ENCODE data around the gene FHOD3. TPM values are rescaled to one million over a fixed set of nuclear protein-coding genes. Genes with fewer than 3 reads are reported as not detected.

FHOD3 gene
- total and polyA plus RNA-seq, 7 donors: 5.4 to 98.2 (median 20.2) TPM

- intact Hi-C loops (cut with DNase I): loop anchor here in 1 of 2 donors (5.0 kb wide), 1 partner anchor 71 kb away; no protein-coding TSS in a partner anchor
- H3K9me3 ChIP-seq: no peaks in the 10 kb centered on the region
- no peak overlapping the region for H3K27ac ChIP-seq
- H3K4me1 ChIP-seq: no peaks in the 10 kb centered on the region
- no peak for TF ChIP-seq CTCF (IDR thresholded peaks at IDR 0.05)
- ATAC-seq (peak in 1 of 4 donors; percentile 18), DNase-seq (no peak)
- H3K27me3 ChIP-seq (ENCODE audit: insufficient read depth in 3 of 3, low read length in 2 of 3): no peaks in the 10 kb centered on the region
- WGBS, 3 donors: 60 to 67% (median 65%) methylated on average over 10 of the region's 10 CpGs
- no peak overlapping the region for H3K4me3 ChIP-seq
- H3K36me3 ChIP-seq (ENCODE audit: insufficient read depth in 1 of 2, low read depth in 1 of 2): no peaks in the 10 kb centered on the region
Measured at GRCh38 chr18:36758623-36759022, 461.1 kb downstream of the FHOD3 start.

GRCh38 chr18:36759167-36759776, 461.8 kb downstream of the FHOD3 start:
- H3K4me1 ChIP-seq: no peaks in the 10 kb centered on the region
- DNase-seq: no peak
- ATAC-seq: no peak
- TF ChIP-seq CTCF (IDR thresholded peaks at IDR 0.05): no peak
- intact Hi-C loops (cut with DNase I): loop anchor here in 1 of 2 donors (5.0 kb wide), 1 partner anchor 72 kb away; no protein-coding TSS in a partner anchor
- H3K27me3 ChIP-seq (ENCODE audit: insufficient read depth in 3 of 3, low read length in 2 of 3): no peaks in the 10 kb centered on the region
- WGBS, 3 donors: 64 to 68% (median 67%) methylated on average over 6 of the region's 6 CpGs
- no peak overlapping the region for H3K27ac ChIP-seq
- H3K4me3 ChIP-seq: no peak overlapping the region
- H3K36me3 ChIP-seq (ENCODE audit: insufficient read depth in 1 of 2, low read depth in 1 of 2): peaks cover 0 to 2% of the 10 kb centered on the region in 2 donors
- no peaks in the 10 kb centered on the region for H3K9me3 ChIP-seq

DNA sequence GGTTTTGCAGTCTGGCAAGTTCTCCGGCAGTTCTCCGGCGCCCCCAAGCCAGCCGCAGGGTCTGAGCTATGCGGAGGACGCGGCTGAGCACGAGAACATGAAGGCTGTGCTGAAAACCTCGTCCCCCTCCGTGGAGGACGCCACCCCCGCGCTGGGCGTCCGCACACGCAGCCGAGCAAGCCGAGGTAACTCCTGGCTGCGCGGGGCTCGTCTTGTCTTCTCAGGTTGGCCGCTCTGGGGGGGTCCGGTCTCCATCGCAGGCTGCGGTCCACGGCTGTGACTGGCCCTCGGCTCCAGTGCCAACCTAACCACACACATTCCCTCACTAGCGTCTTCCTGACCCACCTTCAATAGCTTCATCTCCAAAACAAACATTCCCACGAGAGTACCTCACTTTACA, 463.1 kb downstream of the FHOD3 start:
- 95 to 97% (median 97%) methylated on average over 29 of the region's 29 CpGs for WGBS, 3 donors
- peaks cover 0 to 2% of the 10 kb centered on the region in 2 donors for H3K36me3 ChIP-seq (ENCODE audit: insufficient read depth in 1 of 2, low read depth in 1 of 2)
- no peak for ATAC-seq
- no peak overlapping the region for H3K4me3 ChIP-seq
- no peak for DNase-seq
- TF ChIP-seq CTCF (IDR thresholded peaks at IDR 0.05): no peak
- no peak overlapping the region for H3K27ac ChIP-seq
- intact Hi-C loops (cut with DNase I): no loop called here
- no peaks in the 10 kb centered on the region for H3K27me3 ChIP-seq (ENCODE audit: insufficient read depth in 3 of 3, low read length in 2 of 3)
- no peaks in the 10 kb centered on the region for H3K9me3 ChIP-seq
- H3K4me1 ChIP-seq: no peaks in the 10 kb centered on the region

GRCh38 chr18:36761186-36761698, 463.7 kb downstream of the FHOD3 start:
- Histone ChIP-seq H3K27me3 (ENCODE audit: insufficient read depth in 3 of 3, low read length in 2 of 3) (no peaks in the 10 kb centered on the region), H3K4me1 (no peaks in the 10 kb centered on the region), H3K36me3 (ENCODE audit: insufficient read depth in 1 of 2, low read depth in 1 of 2) (peaks cover 0 to 2% of the 10 kb centered on the region in 2 donors), H3K27ac (no peak overlapping the region), H3K9me3 (no peaks in the 10 kb centered on the region), H3K4me3 (no peak overlapping the region)
- intact Hi-C loops (cut with DNase I): no loop called here
- no peak for DNase-seq
- TF ChIP-seq CTCF (IDR thresholded peaks at IDR 0.05): no peak
- no peak for ATAC-seq
- WGBS, 3 donors: 90 to 95% (median 92%) methylated on average over 12 of the region's 12 CpGs
